Testis (tissue), 2 donors: ENCODE measurements around the gene ARHGEF28.

ENCODE experiments used
- POLR2A ChIP-seq: fragments of 450-650 bp; IDR thresholded peaks from one replicate; pipeline ENCODE4 v1.6.1; 2017; ENCODE audit warnings: antibody characterized with exemption, mild to moderate bottlenecking, moderate library complexity
- TF ChIP-seq, protein P1 (sequence below), 3 experiments: fragments of 450-650 bp in 2 of 3; fragments of 200-600 bp in 1 of 3; sonication (generic) in 1 of 3; IDR thresholded peaks; one replicate each; pipeline ENCODE4 v1.5.1; 2016 to 2019; ENCODE audit warnings: antibody characterized with exemption in 3 of 3, mild to moderate bottlenecking in 2 of 3, moderate library complexity in 1 of 3

DNA sequence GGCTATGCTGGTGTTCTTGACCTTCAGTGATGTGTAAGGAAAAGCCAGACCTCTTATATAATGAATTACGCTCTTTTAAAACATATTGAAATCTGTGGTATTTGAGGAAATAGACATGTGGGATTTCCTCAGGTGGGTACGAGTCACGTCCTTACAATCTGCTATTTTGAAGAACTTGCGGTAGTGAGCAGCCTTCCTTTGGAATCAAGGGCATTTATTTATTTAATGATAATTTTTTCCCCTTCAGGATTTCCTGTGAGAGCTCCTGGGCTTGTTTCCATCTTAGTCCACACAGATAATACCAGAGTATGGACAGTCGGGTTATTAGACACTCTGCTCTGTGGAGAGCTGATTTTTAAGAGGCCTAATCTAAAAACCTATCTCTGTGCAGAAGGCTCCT, 167.9 kb downstream of the ARHGEF28 start:
- TF ChIP-seq, protein P1, sequence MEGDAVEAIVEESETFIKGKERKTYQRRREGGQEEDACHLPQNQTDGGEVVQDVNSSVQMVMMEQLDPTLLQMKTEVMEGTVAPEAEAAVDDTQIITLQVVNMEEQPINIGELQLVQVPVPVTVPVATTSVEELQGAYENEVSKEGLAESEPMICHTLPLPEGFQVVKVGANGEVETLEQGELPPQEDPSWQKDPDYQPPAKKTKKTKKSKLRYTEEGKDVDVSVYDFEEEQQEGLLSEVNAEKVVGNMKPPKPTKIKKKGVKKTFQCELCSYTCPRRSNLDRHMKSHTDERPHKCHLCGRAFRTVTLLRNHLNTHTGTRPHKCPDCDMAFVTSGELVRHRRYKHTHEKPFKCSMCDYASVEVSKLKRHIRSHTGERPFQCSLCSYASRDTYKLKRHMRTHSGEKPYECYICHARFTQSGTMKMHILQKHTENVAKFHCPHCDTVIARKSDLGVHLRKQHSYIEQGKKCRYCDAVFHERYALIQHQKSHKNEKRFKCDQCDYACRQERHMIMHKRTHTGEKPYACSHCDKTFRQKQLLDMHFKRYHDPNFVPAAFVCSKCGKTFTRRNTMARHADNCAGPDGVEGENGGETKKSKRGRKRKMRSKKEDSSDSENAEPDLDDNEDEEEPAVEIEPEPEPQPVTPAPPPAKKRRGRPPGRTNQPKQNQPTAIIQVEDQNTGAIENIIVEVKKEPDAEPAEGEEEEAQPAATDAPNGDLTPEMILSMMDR (IDR thresholded peaks at IDR 0.05) = no peak
- TF ChIP-seq POLR2A = no peak
